Measurements from ENCODE around the gene TNFRSF18. TPM values are rescaled to one million over a fixed set of nuclear protein-coding genes. Genes with fewer than 3 reads are reported as not detected.

The TNFRSF18 gene
- total RNA-seq, 3 donors from 2014 or later (not counting 1 experiment from before 2014, with no cell fraction given): 40.3 to 81.9 (median 54.7) TPM

DNA sequence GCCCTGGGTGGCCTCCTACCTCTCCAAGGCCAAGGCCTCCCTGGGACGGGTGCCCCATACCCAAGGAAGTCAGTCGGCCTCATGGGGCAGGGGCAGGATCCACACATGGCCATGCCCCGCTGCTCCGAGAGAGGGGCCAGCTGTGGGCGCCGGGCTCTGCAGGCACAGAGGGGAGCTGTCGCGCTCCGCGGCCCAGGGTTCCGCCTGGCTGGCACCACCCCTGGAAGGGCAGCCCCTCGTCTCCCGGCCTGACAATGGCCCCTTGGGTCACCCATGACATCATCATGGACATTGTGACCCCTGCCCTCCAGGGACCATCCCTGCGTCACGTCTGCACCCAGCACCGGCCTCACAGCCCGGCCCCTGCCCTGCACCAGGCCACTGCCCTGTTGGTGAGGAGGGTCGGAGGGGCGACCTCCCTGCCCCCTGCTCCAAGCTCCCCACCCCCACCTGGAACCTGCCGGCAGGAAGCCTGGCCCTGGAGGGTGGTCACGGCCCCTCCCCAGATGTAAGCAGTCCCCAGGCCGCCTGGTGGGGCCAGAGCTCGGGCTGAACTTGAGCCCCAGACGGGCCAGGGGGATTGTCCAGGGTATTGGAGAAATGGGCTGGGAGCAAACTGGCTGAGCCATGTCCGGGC is 26.9 kb downstream of the TNFRSF18 start:
- no peak overlapping the region for H3K27ac ChIP-seq (ENCODE audit: low read length)
- Mint-ChIP-seq H3K27ac (no peak overlapping the region), H3K9me3 (no peaks in the 10 kb centered on the region), H3K36me3 (no peaks in the 10 kb centered on the region), H3K4me3 (no peak overlapping the region), H3K4me1 (peaks cover 7 to 27% of the 10 kb centered on the region in 2 donors), H3K27me3 (ENCODE audit: low read depth in 2 of 2) (peaks cover 0 to 20% of the 10 kb centered on the region in 2 donors)
- H3K4me3 ChIP-seq (ENCODE audit: low read length): no peak overlapping the region
- no peaks in the 10 kb centered on the region for H3K9me3 ChIP-seq (ENCODE audit: control insufficient read depth, insufficient read depth, low read length)
- TF ChIP-seq, protein P1, sequence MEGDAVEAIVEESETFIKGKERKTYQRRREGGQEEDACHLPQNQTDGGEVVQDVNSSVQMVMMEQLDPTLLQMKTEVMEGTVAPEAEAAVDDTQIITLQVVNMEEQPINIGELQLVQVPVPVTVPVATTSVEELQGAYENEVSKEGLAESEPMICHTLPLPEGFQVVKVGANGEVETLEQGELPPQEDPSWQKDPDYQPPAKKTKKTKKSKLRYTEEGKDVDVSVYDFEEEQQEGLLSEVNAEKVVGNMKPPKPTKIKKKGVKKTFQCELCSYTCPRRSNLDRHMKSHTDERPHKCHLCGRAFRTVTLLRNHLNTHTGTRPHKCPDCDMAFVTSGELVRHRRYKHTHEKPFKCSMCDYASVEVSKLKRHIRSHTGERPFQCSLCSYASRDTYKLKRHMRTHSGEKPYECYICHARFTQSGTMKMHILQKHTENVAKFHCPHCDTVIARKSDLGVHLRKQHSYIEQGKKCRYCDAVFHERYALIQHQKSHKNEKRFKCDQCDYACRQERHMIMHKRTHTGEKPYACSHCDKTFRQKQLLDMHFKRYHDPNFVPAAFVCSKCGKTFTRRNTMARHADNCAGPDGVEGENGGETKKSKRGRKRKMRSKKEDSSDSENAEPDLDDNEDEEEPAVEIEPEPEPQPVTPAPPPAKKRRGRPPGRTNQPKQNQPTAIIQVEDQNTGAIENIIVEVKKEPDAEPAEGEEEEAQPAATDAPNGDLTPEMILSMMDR (IDR thresholded peaks at IDR 0.05): no peak
- intact Hi-C loops (cut with micrococcal nuclease): no loop called here
- WGBS (ENCODE audit: insufficient coverage): 77% methylated on average over 23 of the region's 25 CpGs
- H3K36me3 ChIP-seq (ENCODE audit: control insufficient read depth, insufficient read depth, low read length): no peaks in the 10 kb centered on the region
- DNase-seq: peak in 1 of 2 donors; percentile 14
- no peak for ATAC-seq
- H3K4me1 ChIP-seq (ENCODE audit: control insufficient read depth, insufficient read depth, low read length): peaks cover 30% of the 10 kb centered on the region
- H3K27me3 ChIP-seq (ENCODE audit: control insufficient read depth, insufficient read depth, low read length): peaks cover 7% of the 10 kb centered on the region

DNA sequence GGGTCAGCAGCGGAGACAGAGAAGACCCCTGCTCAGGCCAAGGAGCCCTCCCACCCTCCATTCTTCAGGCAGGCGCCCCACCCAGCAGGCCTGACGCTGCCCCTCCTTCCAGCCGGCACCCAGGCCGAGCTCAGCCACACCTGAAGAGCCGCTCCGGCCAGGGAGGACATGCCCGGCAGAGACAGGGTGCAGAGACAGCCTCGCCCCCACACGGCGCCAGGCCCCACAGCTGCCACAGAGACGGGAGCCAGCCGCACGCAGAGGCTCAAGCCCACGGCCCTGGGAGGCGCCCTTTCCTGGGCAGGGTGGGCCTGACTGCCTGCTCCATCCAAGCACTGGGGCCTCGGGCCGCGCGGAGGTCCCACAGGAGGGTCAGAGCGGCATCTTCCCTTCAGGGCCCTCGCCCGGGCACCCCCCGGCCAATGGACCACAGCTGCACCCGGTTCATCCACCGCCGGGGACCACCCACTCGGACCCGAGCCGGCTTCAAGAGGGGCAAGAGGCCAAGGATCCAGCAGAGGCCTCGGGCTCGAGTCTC is 27.5 kb downstream of the TNFRSF18 start:
- no peaks in the 10 kb centered on the region for H3K36me3 ChIP-seq (ENCODE audit: control insufficient read depth, insufficient read depth, low read length)
- Mint-ChIP-seq H3K27ac (no peak overlapping the region), H3K36me3 (no peaks in the 10 kb centered on the region), H3K4me3 (no peak overlapping the region), H3K4me1 (peaks cover 7 to 27% of the 10 kb centered on the region in 2 donors), H3K9me3 (no peaks in the 10 kb centered on the region), H3K27me3 (ENCODE audit: low read depth in 2 of 2) (peaks cover 0 to 20% of the 10 kb centered on the region in 2 donors)
- WGBS (ENCODE audit: insufficient coverage): 92% methylated on average over 32 of the region's 32 CpGs
- no peaks in the 10 kb centered on the region for H3K9me3 ChIP-seq (ENCODE audit: control insufficient read depth, insufficient read depth, low read length)
- peak in 1 of 2 donors; percentile 13 for DNase-seq
- TF ChIP-seq, protein P1 (IDR thresholded peaks at IDR 0.05): no peak
- intact Hi-C loops (cut with micrococcal nuclease): no loop called here
- peaks cover 7% of the 10 kb centered on the region for H3K27me3 ChIP-seq (ENCODE audit: control insufficient read depth, insufficient read depth, low read length)
- H3K4me1 ChIP-seq (ENCODE audit: control insufficient read depth, insufficient read depth, low read length): peaks cover 36% of the 10 kb centered on the region
- H3K27ac ChIP-seq (ENCODE audit: low read length): no peak overlapping the region
- H3K4me3 ChIP-seq (ENCODE audit: low read length): no peak overlapping the region
- no peak for ATAC-seq

DNA sequence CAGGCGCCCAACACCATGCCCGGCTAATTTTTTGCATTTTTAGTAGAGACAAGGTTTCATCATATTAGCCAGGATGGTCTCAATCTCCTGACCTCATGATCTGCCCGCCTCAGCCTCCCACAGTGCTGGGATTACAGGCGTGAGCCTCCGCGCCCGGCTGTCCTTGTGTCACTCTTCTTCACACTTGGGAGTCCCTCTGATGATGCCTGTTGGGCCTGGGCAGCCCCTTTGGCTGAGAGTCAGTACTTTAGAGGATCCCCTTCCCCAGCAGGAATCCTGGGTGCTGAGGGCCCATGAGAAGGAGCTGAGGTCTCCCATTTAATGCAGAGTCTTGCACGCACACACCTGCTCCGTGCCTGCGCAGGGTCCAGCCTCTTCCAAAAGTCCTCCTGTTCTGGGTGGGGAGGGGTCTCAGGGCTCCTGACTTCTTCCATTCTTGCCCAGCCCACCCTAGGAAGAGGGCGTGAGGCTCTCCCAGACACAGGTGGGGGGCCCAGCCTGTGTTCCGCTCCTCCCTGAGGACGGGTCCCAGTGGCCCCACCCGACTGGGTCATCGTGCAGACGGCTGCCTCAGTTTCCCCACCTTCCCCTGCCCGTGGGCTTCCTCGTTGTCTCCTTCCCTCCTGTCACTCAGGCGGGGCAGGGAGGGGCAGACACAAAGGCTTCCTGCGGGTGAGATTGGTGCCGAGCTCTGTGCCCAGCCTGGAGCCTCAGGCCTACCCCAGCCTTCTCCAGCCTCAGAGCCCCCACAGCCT is 28.8 kb downstream of the TNFRSF18 start:
- Histone ChIP-seq H3K27ac (ENCODE audit: low read length) (no peak overlapping the region), H3K36me3 (ENCODE audit: control insufficient read depth, insufficient read depth, low read length) (no peaks in the 10 kb centered on the region), H3K4me3 (ENCODE audit: low read length) (no peak overlapping the region), H3K9me3 (ENCODE audit: control insufficient read depth, insufficient read depth, low read length) (no peaks in the 10 kb centered on the region), H3K27me3 (ENCODE audit: control insufficient read depth, insufficient read depth, low read length) (peaks cover 7% of the 10 kb centered on the region), H3K4me1 (ENCODE audit: control insufficient read depth, insufficient read depth, low read length) (peaks cover 35% of the 10 kb centered on the region)
- ATAC-seq: no peak
- WGBS (ENCODE audit: insufficient coverage): 90% methylated on average over 21 of the region's 21 CpGs
- DNase-seq: no peak
- Mint-ChIP-seq H3K9me3 (no peaks in the 10 kb centered on the region), H3K27ac (no peak overlapping the region), H3K4me3 (no peak overlapping the region), H3K27me3 (ENCODE audit: low read depth in 2 of 2) (peaks cover 0 to 21% of the 10 kb centered on the region in 2 donors), H3K36me3 (no peaks in the 10 kb centered on the region), H3K4me1 (peaks cover 7 to 20% of the 10 kb centered on the region in 2 donors)
- TF ChIP-seq, protein P1 (IDR thresholded peaks at IDR 0.05): no peak
- intact Hi-C loops (cut with micrococcal nuclease): no loop called here
